NT2/D1 (cell line): ENCODE data around the gene SLC2A4RG.

Experiments used
- SUZ12 ChIP-seq: IDR thresholded peaks from 2 replicates; pipeline ENCODE4 v1.6.1; 2011; ENCODE audit not compliant: insufficient read length, insufficient read depth; ENCODE audit errors: extremely low read depth
- YY1 ChIP-seq: IDR thresholded peaks from 2 replicates; pipeline ENCODE4 v1.6.1; 2011; ENCODE audit not compliant: insufficient read length, insufficient read depth
- ZNF274 ChIP-seq: IDR thresholded peaks from 2 replicates; pipeline ENCODE4 v1.6.1; 2011; ENCODE audit warnings: mild to moderate bottlenecking, low read depth, low read length

DNA sequence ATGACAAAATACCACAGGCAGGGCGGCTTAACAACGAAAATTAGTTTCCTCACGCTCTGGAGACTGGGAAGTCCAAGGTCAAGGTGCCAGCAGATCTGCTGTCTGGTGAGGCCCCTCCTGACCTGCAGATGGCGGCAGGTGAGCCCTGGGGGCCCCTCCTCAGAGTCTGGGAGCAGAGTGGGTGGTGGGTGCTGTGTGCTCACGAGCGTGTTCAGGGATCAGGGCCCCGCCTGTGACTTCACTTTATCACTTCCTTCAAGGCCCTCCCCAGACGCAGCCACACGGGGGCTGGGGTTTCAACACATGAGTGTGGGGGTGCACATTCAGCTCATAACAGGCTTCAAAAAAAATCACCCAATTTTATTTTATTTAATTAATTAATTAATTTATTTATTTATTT lies 39.3 kb downstream of the SLC2A4RG start:
- no peak for TF ChIP-seq YY1
- TF ChIP-seq ZNF274 = no peak
- no peak for TF ChIP-seq SUZ12
